H1 (cell line): Measurements from ENCODE around the gene HSD17B8. TPM values are rescaled to one million over a fixed set of nuclear protein-coding genes. Genes with fewer than 3 reads are reported as not detected.

Source experiments
- CTCF ChIA-PET: fragments of 300-600 bp; sonication (Branson Sonifier 250); formaldehyde crosslinking; loops from one replicate; lab custom pipeline; 2021; ENCODE audit not compliant: partially characterized antibody; lab: Charles Lee
- POLR2A ChIA-PET: fragments of 300-600 bp; sonication (Branson Sonifier 250); formaldehyde crosslinking; loops from one replicate; lab custom pipeline; 2021; ENCODE audit warnings: inconsistent platforms; ENCODE audit not compliant: partially characterized antibody; lab: Charles Lee
- DNase-seq, 2 experiments: peaks; one replicate each; pipeline versions ENCODE4 v3.0.0 to v3.0.0-alpha.2; 2010 to 2022; ENCODE audit warnings: low spot score in 2 of 2, low read depth in 1 of 2, mixed read lengths in 1 of 2
- FAIRE-seq: peaks from 2 replicates; lab custom pipeline; 2011; peaks lifted over from hg19 to GRCh38; lab: Jason Lieb, UNC
- H2AFZ ChIP-seq: 2 replicates; pipeline ENCODE4 v1.8.1; 2012; ENCODE audit warnings: low read length, inconsistent platforms
- H2AK5ac ChIP-seq: 2 replicates; pipeline ENCODE4 v1.6.1; 2013; ENCODE audit warnings: low read depth, low read length
- H2BK120ac ChIP-seq: replicated peaks from 2 replicates; pipeline ENCODE3; 2013; ENCODE audit warnings: low read depth, low read length, inconsistent platforms
- H2BK12ac ChIP-seq: 2 replicates; pipeline ENCODE4 v1.6.1; 2013; ENCODE audit warnings: low read depth, low read length
- H2BK15ac ChIP-seq: 2 replicates; pipeline ENCODE4 v1.6.1; 2013; ENCODE audit warnings: low read length
- H2BK20ac ChIP-seq: 2 replicates; pipeline ENCODE4 v1.6.1; 2013; ENCODE audit warnings: low read length
- H2BK5ac ChIP-seq: 2 replicates; pipeline ENCODE4 v1.6.1; 2013; ENCODE audit warnings: low read depth, low read length
- H3K14ac ChIP-seq: 2 replicates; pipeline ENCODE4 v1.6.1; 2013; ENCODE audit warnings: inconsistent platforms; ENCODE audit not compliant: insufficient read length
- H3K18ac ChIP-seq: 2 replicates; pipeline ENCODE4 v1.6.1; 2013; ENCODE audit warnings: low read length; ENCODE audit errors: extremely low read depth
- H3K23ac ChIP-seq: 2 replicates; pipeline ENCODE4 v1.6.1; 2013; ENCODE audit warnings: inconsistent platforms; ENCODE audit not compliant: insufficient read length
- H3K23me2 ChIP-seq: 2 replicates; pipeline ENCODE4 v1.6.1; 2013; ENCODE audit warnings: low read depth, low read length
- H3K27ac ChIP-seq: 2 replicates; pipeline ENCODE4 v1.6.1; 2011; ENCODE audit warnings: low read depth, low read length, inconsistent platforms
- H3K27me3 ChIP-seq, 4 experiments: replicated peaks in 1 of 4; 1 replicate in 1 of 4; 2 replicates in 3 of 4; pipeline versions ENCODE4 v1.6.1 to v1.8.1; 2011 to 2013; ENCODE audit warnings: low read length in 3 of 4, mild to moderate bottlenecking in 3 of 4, inconsistent platforms in 2 of 4, mixed read lengths in 2 of 4, moderate library complexity in 1 of 4; ENCODE audit not compliant: control insufficient read depth in 3 of 4, insufficient read depth in 3 of 4; ENCODE audit errors: extremely low read depth in 1 of 4
- H3K36me3 ChIP-seq, 4 experiments: 2 replicates each; pipeline versions ENCODE4 v1.6.1 to v1.8.1; 2011 to 2013; ENCODE audit warnings: mild to moderate bottlenecking in 4 of 4, low read length in 3 of 4, moderate library complexity in 2 of 4, control low read depth in 1 of 4, inconsistent platforms in 1 of 4; ENCODE audit not compliant: insufficient read depth in 4 of 4, control insufficient read depth in 2 of 4
- H3K4ac ChIP-seq: replicated peaks from 2 replicates; pipeline ENCODE3; 2013; ENCODE audit warnings: low read length, low read depth, mixed read lengths, inconsistent platforms; ENCODE audit not compliant: insufficient read length
- H3K4me1 ChIP-seq, 4 experiments: replicated peaks in 1 of 4; 1 replicate in 1 of 4; 2 replicates in 3 of 4; pipeline versions ENCODE4 v1.6.1 to v1.8.1; 2011 to 2013; ENCODE audit warnings: low read length in 3 of 4, inconsistent platforms in 2 of 4, mixed read lengths in 1 of 4; ENCODE audit not compliant: insufficient read depth in 4 of 4, control insufficient read depth in 3 of 4
- H3K4me2 ChIP-seq, 2 experiments: 2 replicates each; pipeline versions ENCODE4 v1.6.1 to v1.8.1; 2011 to 2013; ENCODE audit warnings: low read depth in 2 of 2, low read length in 2 of 2, control low read depth in 1 of 2, inconsistent platforms in 1 of 2, mild to moderate bottlenecking in 1 of 2; ENCODE audit not compliant: insufficient read depth in 1 of 2
- H3K4me3 ChIP-seq, 4 experiments: fragments of 200-600, 300-600 bp in 1 of 4; sonication (generic), shearing (Covaris generic), sonication (Bioruptor Twin) in 1 of 4; 2 replicates each; pipeline versions ENCODE4 v1.5.1 to v1.8.1; 2011 to 2016; ENCODE audit warnings: low read length in 4 of 4, low read depth in 3 of 4, control low read depth in 2 of 4, inconsistent platforms in 2 of 4, mild to moderate bottlenecking in 2 of 4, mixed read lengths in 1 of 4, moderate library complexity in 1 of 4; ENCODE audit not compliant: insufficient read depth in 2 of 4; ENCODE audit errors: extremely low read depth in 1 of 4
- H3K56ac ChIP-seq: replicated peaks from 2 replicates; pipeline ENCODE3; 2013; ENCODE audit warnings: low read depth, mild to moderate bottlenecking, mixed read lengths, low read length, inconsistent platforms; ENCODE audit not compliant: insufficient read length
- H3K79me1 ChIP-seq: 2 replicates; pipeline ENCODE4 v1.6.1; 2013; ENCODE audit warnings: low read depth, low read length, control low read depth
- H3K79me2 ChIP-seq, 2 experiments: 2 replicates each; pipeline versions ENCODE4 v1.6.1 to v1.8.1; 2012 to 2013; ENCODE audit warnings: low read length in 2 of 2, mild to moderate bottlenecking in 2 of 2, inconsistent platforms in 1 of 2; ENCODE audit not compliant: insufficient read depth in 2 of 2, control insufficient read depth in 1 of 2
- H3K9ac ChIP-seq, 4 experiments: replicated peaks in 1 of 4; 1 replicate in 1 of 4; 2 replicates in 3 of 4; pipeline versions ENCODE4 v1.6.1 to v1.8.1; 2011 to 2013; ENCODE audit warnings: low read depth in 3 of 4, low read length in 3 of 4, control low read depth in 2 of 4, mild to moderate bottlenecking in 2 of 4, moderate library complexity in 2 of 4, inconsistent platforms in 1 of 4; ENCODE audit errors: extremely low read depth in 1 of 4
- H3K9me3 ChIP-seq, 2 experiments: 2 replicates each; pipeline versions ENCODE4 v1.6.1 to v1.8.1; 2012 to 2013; ENCODE audit warnings: mild to moderate bottlenecking in 2 of 2, moderate library complexity in 2 of 2, control low read depth in 1 of 2, inconsistent platforms in 1 of 2, low read depth in 1 of 2, low read length in 1 of 2, mixed read lengths in 1 of 2; ENCODE audit not compliant: insufficient read depth in 2 of 2
- H4K20me1 ChIP-seq, 2 experiments: replicated peaks in 1 of 2; 2 replicates each; pipeline versions ENCODE3 to v1.8.1; 2011 to 2013; ENCODE audit warnings: inconsistent platforms in 2 of 2, low read length in 2 of 2, mild to moderate bottlenecking in 1 of 2; ENCODE audit not compliant: insufficient read depth in 2 of 2, control insufficient read depth in 1 of 2
- H4K5ac ChIP-seq: 2 replicates; pipeline ENCODE4 v1.6.1; 2013; ENCODE audit warnings: low read length, low read depth, mixed read lengths, inconsistent platforms; ENCODE audit not compliant: insufficient read length
- H4K8ac ChIP-seq: 2 replicates; pipeline ENCODE4 v1.8.0; 2013; ENCODE audit warnings: mild to moderate bottlenecking, moderate library complexity, low read length, inconsistent platforms; ENCODE audit not compliant: insufficient read depth; ENCODE audit errors: extremely low read depth
- H4K91ac ChIP-seq: replicated peaks from 2 replicates; pipeline ENCODE3; 2013; ENCODE audit warnings: low read length, mixed read lengths, inconsistent platforms; ENCODE audit not compliant: insufficient read length
- CBX5 ChIP-seq: fragments of 300-800, 300-1000 bp; sonication (generic); IDR thresholded peaks from 2 replicates; pipeline ENCODE4 v1.7.1; 2016; ENCODE audit warnings: antibody characterized with exemption, low read length, low read depth
- JUND ChIP-seq: IDR thresholded peaks from 2 replicates; pipeline ENCODE4 v1.6.1; 2011; ENCODE audit warnings: mild to moderate bottlenecking, improper control_type of control experiment, low read length
- KDM4A ChIP-seq: IDR thresholded peaks from one replicate; pipeline ENCODE4 v1.7.1; 2012; ENCODE audit warnings: low read depth, mild to moderate bottlenecking, moderate library complexity, low read length, inconsistent platforms; ENCODE audit not compliant: severe bottlenecking
- MAFK ChIP-seq: IDR thresholded peaks from 2 replicates; pipeline ENCODE4 v1.6.1; 2012; ENCODE audit warnings: low read depth, mild to moderate bottlenecking, improper control_type of control experiment, low read length
- PHF8 ChIP-seq: fragments of 200-600 bp; sonication (generic); conservative IDR thresholded peaks from 2 replicates; pipeline ENCODE4 v1.7.1; 2012; ENCODE audit warnings: low read depth, mild to moderate bottlenecking, inconsistent platforms, low read length, moderate library complexity
- RAD21 ChIP-seq, 2 experiments: IDR thresholded peaks in 1 of 2; conservative IDR thresholded peaks in 1 of 2; 2 replicates each; pipeline ENCODE4 v1.6.1; 2011; ENCODE audit warnings: low read depth in 2 of 2, low read length in 2 of 2, improper control_type of control experiment in 1 of 2, inconsistent platforms in 1 of 2, mild to moderate bottlenecking in 1 of 2, moderate library complexity in 1 of 2
- RBBP5 ChIP-seq: IDR thresholded peaks from 2 replicates; pipeline ENCODE4 v1.7.1; 2012; ENCODE audit warnings: low read depth, mild to moderate bottlenecking, inconsistent platforms, low read length, moderate library complexity, borderline replicate concordance
- RFX5 ChIP-seq: IDR thresholded peaks from 2 replicates; pipeline ENCODE4 v1.6.1; 2011; ENCODE audit warnings: low read depth, low read length, improper control_type of control experiment, borderline replicate concordance
- SAP30 ChIP-seq: fragments of 300-600 bp; sonication (generic); IDR thresholded peaks from 2 replicates; pipeline ENCODE4 v1.7.1; 2012; ENCODE audit warnings: low read length, moderate library complexity, mild to moderate bottlenecking, inconsistent platforms; ENCODE audit not compliant: insufficient read depth, insufficient replicate concordance
- SIN3A ChIP-seq, 2 experiments: IDR thresholded peaks in 1 of 2; conservative IDR thresholded peaks in 1 of 2; 2 replicates each; pipeline ENCODE4 v1.6.1; 2011 to 2012; ENCODE audit warnings: low read length in 2 of 2, improper control_type of control experiment in 1 of 2, low read depth in 1 of 2, mild to moderate bottlenecking in 1 of 2
- SP4 ChIP-seq: IDR thresholded peaks from 2 replicates; pipeline ENCODE4 v1.6.1; 2012; ENCODE audit warnings: low read length, inconsistent platforms
- SUZ12 ChIP-seq: fragments of 200-600 bp; sonication (generic); IDR thresholded peaks from 2 replicates; pipeline ENCODE4 v1.6.1; 2012; ENCODE audit warnings: mild to moderate bottlenecking, inconsistent platforms, low read length, moderate library complexity, mixed read lengths
- WGBS, 2 experiments: shearing (Covaris generic) in 1 of 2; methylation state at CpG; one replicate each; pipeline versions ENCODE4 v1.1.6 to v1.1.7; 2013 to 2015; ENCODE audit warnings: low lambda C conversion rate in 2 of 2, mixed read lengths in 2 of 2, inconsistent platforms in 1 of 2, low coverage in 1 of 2, missing lambda C conversion rate in 1 of 2; ENCODE audit not compliant: insufficient replicate concordance in 2 of 2, insufficient coverage in 1 of 2, insufficient read length in 1 of 2; ENCODE audit errors: extremely low coverage in 1 of 2, missing lambda C conversion rate in 1 of 2; 5-methylcytosine and 5-hydroxymethylcytosine counted together
- polyA plus RNA-seq, 7 experiments: library from polyadenylated mRNA; depleted of rRNA in 3 of 7; stranded (reverse) in 5 of 7; unstranded in 2 of 7; fragments of >200 nt in 5 of 7; fragments of 200-250 nt in 2 of 7; gene quantifications; 1 replicate in 5 of 7; 2 replicates in 1 of 7; 4 replicates in 1 of 7; pipeline versions ENCODE4 v1.2.1 to v1.2.3, GENCODE V29; 2011 to 2013; ENCODE audit warnings: missing spikeins in 2 of 7, mixed read lengths in 2 of 7
- total RNA-seq: library from RNA; stranded (reverse); fragmentation: NEBNext Ultra II Directional; extraction: Animal tissue kit (Norgen Biotek cat#: 25700); gene quantifications from 2 replicates; pipeline ENCODE4 v1.2.1, GENCODE V29; 2021

Gene HSD17B8
- total and polyA plus RNA-seq, 2 of the 8 experiments (the other 6 are each of a cell fraction or from before 2014, with no cell fraction given): 3.3 to 17.1 TPM

DNA sequence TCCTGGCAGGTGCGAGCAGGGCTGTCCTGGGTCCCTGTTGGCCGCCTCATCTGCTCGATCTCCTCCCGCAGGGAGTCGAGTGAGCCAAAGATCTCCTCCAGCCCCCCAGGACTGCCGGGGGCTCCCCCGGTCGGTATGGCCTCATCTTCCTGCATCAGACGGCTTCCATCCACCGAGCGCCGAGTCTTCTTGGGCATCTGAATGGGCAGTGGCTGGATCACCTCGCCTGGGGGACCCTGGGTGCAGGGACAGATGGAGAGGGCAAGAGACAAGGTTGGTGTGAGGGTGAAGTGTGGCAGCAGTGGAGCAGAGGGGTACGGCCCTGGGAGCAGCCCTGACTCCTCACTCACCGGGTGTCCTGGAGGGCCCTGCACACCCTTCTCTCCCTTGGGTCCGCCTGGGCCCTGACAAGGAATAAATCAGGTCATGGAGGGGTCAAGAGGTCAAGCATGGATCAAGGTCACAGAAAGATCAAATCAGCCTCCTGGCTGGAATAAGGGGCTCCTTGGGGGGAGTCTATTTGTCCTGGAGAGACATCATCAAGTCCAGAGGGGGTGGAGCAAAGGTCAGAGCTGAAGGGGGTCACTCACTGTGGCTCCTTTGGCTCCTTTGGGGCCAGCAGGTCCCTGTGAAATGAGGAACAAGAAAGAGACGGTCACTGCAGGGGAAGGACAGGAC lies 38.7 kb upstream of the HSD17B8 start:
- Histone ChIP-seq H3K9ac (no peak overlapping the region), H3K23me2 (peaks cover 7% of the 10 kb centered on the region; the same call in 1 of the 2 replicates), H3K4ac (no peak overlapping the region), H3K9me3 (no peaks in the 10 kb centered on the region), H2BK5ac (no peak overlapping the region), H3K4me2 (no peak overlapping the region), H4K20me1 (no peaks in the 10 kb centered on the region), H3K36me3 (no peaks in the 10 kb centered on the region), H3K4me3 (no peak overlapping the region), H2AK5ac (no peak overlapping the region), H4K5ac (no peak overlapping the region), H2BK12ac (no peak overlapping the region), H2BK120ac (no peak overlapping the region), H3K23ac (no peak overlapping the region), H4K91ac (no peak overlapping the region), H3K4me1 (peaks cover 0 to 6% (median 2%) of the 10 kb centered on the region in 4 experiments; a peak in 6 of 7 replicates), H3K14ac (no peak overlapping the region), H3K56ac (no peak overlapping the region), H2BK15ac (no peak overlapping the region), H2BK20ac (no peak overlapping the region), H3K27ac (no peak overlapping the region), H4K8ac (no peak overlapping the region), H3K27me3 (peaks cover 0 to 8% (median 2%) of the 10 kb centered on the region in 4 experiments; a peak in 4 of 7 replicates), H2AFZ (no peak overlapping the region), H3K18ac (no peak overlapping the region), H3K79me2 (no peaks in the 10 kb centered on the region), H3K79me1 (no peaks in the 10 kb centered on the region)
- WGBS, 2 experiments: 92% methylated on average over 17 of the region's 17 CpGs; no CpG with 5 or more reads in 1 of the 2 experiments
- ChIA-PET CTCF (interaction anchor here (0.6 to 9.5 kb wide), 5 partner anchors 17 to 181 kb away, joined by 3 to 57 read pairs (median 5); no protein-coding TSS in a partner anchor), POLR2A (interaction anchor here (0.9 to 3.0 kb wide), 3 partner anchors 48 to 194 kb away, joined by 4 to 8 read pairs (median 5); no protein-coding TSS in a partner anchor)
- FAIRE-seq (no peak), DNase-seq (no peak)
- TF ChIP-seq RBBP5 (no peak), RFX5 (no peak), CBX5 (no peak), SP4 (no peak), SAP30 (no peak), PHF8 (no peak), MAFK (no peak), SUZ12 (no peak), RAD21 (IDR thresholded peaks at IDR 0.05 in 1 of 2, conservative IDR thresholded peaks at IDR 0.05 in 1 of 2; ENCODE audit: low read depth in 2 of 2, low read length in 2 of 2) (no peak), JUND (no peak), SIN3A (conservative IDR thresholded peaks at IDR 0.05 in 1 of 2, IDR thresholded peaks at IDR 0.05 in 1 of 2; ENCODE audit: low read depth in 1 of 2, low read length in 2 of 2) (no peak), KDM4A (no peak)
